Gastrocnemius medialis (tissue), 4 donors: ENCODE measurements around the gene WASHC2A. TPM values are rescaled to one million over a fixed set of nuclear protein-coding genes. Genes with fewer than 3 reads are reported as not detected.
"Not testable (repeated sequence)": the region's sequence is repeated elsewhere in the genome, so short reads cannot be mapped to it uniquely, and the experiment has no call there.

Experiments used
- ATAC-seq, 2 donors: fragments of 150-250 bp; one replicate each; pipeline ENCODE4 v1.9.1; 2016
- DNase-seq, 2 donors: peaks; one replicate each; pipeline ENCODE4 v3.0.0-alpha.2; 2019
- H3K27ac ChIP-seq, 4 donors: fragments of 200-600 bp; sonication (generic); 1 replicate in 1 of 4; 2 replicates in 3 of 4; pipeline ENCODE4 v1.5.1; 2016 to 2018; ENCODE audit warnings: mild to moderate bottlenecking in 2 of 4, moderate library complexity in 1 of 4
- H3K27me3 ChIP-seq, 3 donors: fragments of 200-600 bp; sonication (generic) in 2 of 3; 1 replicate in 1 of 3; 2 replicates in 2 of 3; pipeline versions ENCODE4 v1.5.1 to v1.6.0; 2016 to 2019; ENCODE audit warnings: mild to moderate bottlenecking in 1 of 3, moderate library complexity in 1 of 3
- H3K36me3 ChIP-seq, 2 donors: fragments of 200-600 bp; sonication (generic) in 1 of 2; one replicate each; pipeline ENCODE4 v1.5.1; 2017 to 2018
- H3K4me1 ChIP-seq, 2 donors: fragments of 200-600 bp; sonication (generic) in 1 of 2; one replicate each; pipeline ENCODE4 v1.5.1; 2016 to 2017; ENCODE audit warnings: mild to moderate bottlenecking in 2 of 2
- H3K4me3 ChIP-seq, 4 donors: fragments of 200-600 bp; sonication (generic) in 3 of 4; 1 replicate in 1 of 4; 2 replicates in 3 of 4; pipeline ENCODE4 v1.5.1; 2016 to 2019; ENCODE audit warnings: mild to moderate bottlenecking in 2 of 4
- H3K9me3 ChIP-seq, 3 donors: fragments of 200-600 bp; sonication (generic) in 2 of 3; 1 replicate in 1 of 3; 2 replicates in 2 of 3; pipeline ENCODE4 v1.5.1; 2016 to 2019
- CTCF ChIP-seq, 5 experiments: fragments of 450-650 bp in 3 of 5; fragments of 200-600 bp in 2 of 5; sonication (generic) in 2 of 5; IDR thresholded peaks in 4 of 5; conservative IDR thresholded peaks in 1 of 5; 1 replicate in 4 of 5; 2 replicates in 1 of 5; pipeline ENCODE4 v1.5.1; 2016 to 2019; ENCODE audit warnings: antibody characterized with exemption in 5 of 5, mild to moderate bottlenecking in 3 of 5, moderate library complexity in 3 of 5
- POLR2A ChIP-seq, 2 donors: fragments of 450-650 bp; IDR thresholded peaks; one replicate each; pipeline ENCODE4 v1.6.1; 2017; ENCODE audit warnings: antibody characterized with exemption in 2 of 2, mild to moderate bottlenecking in 2 of 2, moderate library complexity in 2 of 2
- in situ Hi-C, 4 donors: fragments of 200-750 bp; cut with MboI; loops; one replicate each; pipeline versions ENCODE4 v1.15.0 to v1.8.0; 2017; ENCODE audit warnings: low sequenced_read_pairs in 4 of 4
- intact Hi-C: fragments of 100-400 bp; cut with DNase I; formaldehyde crosslinking; loops from one replicate; pipeline ENCODE4 v1.15.1; 2023; ENCODE audit warnings: low total_unique reads
- total RNA-seq, 4 donors: library from RNA; depleted of rRNA; stranded (reverse); fragments of >200 nt; gene quantifications; one replicate each; pipeline versions ENCODE4 v1.1.0 to v1.2.3, GENCODE V29; 2016

Gene WASHC2A
- total RNA-seq, 4 donors from 2014 or later: 19.7 to 24.9 (median 22.3) TPM

- ATAC-seq: no peak
- H3K27me3 ChIP-seq: peaks cover 0 to 4% (median 0%) of the 10 kb centered on the region in 3 donors
- H3K36me3 ChIP-seq: no peaks in the 10 kb centered on the region
Measured at GRCh38 chr10:50027195-50027594, 40.6 kb upstream of the WASHC2A start.

GRCh38 chr10:50033481-50033880 lies 34.3 kb upstream of the WASHC2A start:
- Histone ChIP-seq H3K9me3 (no peaks in the 10 kb centered on the region), H3K27me3 (no peaks in the 10 kb centered on the region), H3K4me3 (no peak overlapping the region), H3K27ac (no peak overlapping the region), H3K4me1 (no peaks in the 10 kb centered on the region), H3K36me3 (no peaks in the 10 kb centered on the region)
- in situ Hi-C loops (no loop called here), intact Hi-C loops (no loop called here)
- TF ChIP-seq POLR2A (IDR thresholded peaks at IDR 0.05) (no peak), CTCF (IDR thresholded peaks at IDR 0.05 in 4 of 5, conservative IDR thresholded peaks at IDR 0.05 in 1 of 5) (no peak)
- DNase-seq (no peak), ATAC-seq (no peak)

More at GRCh38 chr10:50027195-50027594, 40.6 kb upstream of the WASHC2A start:
- TF ChIP-seq CTCF (IDR thresholded peaks at IDR 0.05 in 4 of 5, conservative IDR thresholded peaks at IDR 0.05 in 1 of 5): no peak
- no peak for TF ChIP-seq POLR2A (IDR thresholded peaks at IDR 0.05)
- H3K9me3 ChIP-seq: no peaks in the 10 kb centered on the region
- in situ Hi-C loops: no loop called here
- no peaks in the 10 kb centered on the region for H3K4me1 ChIP-seq
- intact Hi-C loops: no loop called here
- DNase-seq: no peak
- no peak overlapping the region for H3K4me3 ChIP-seq
- no peak overlapping the region for H3K27ac ChIP-seq

- DNase-seq, H3K36me3 ChIP-seq, H3K4me3 ChIP-seq, intact Hi-C loops, H3K27me3 ChIP-seq, in situ Hi-C loops, ATAC-seq, H3K9me3 ChIP-seq, H3K4me1 ChIP-seq, H3K27ac ChIP-seq: not testable (repeated sequence)
Measured at GRCh38 chr10:50035337-50035736, 32.4 kb upstream of the WASHC2A start.

- Histone ChIP-seq H3K4me3 (no peak overlapping the region), H3K27ac (no peak overlapping the region), H3K9me3 (no peaks in the 10 kb centered on the region), H3K4me1 (no peaks in the 10 kb centered on the region), H3K36me3 (no peaks in the 10 kb centered on the region), H3K27me3 (no peaks in the 10 kb centered on the region)
- in situ Hi-C loops (no loop called here), intact Hi-C loops (no loop called here)
- DNase-seq: no peak
- TF ChIP-seq POLR2A (IDR thresholded peaks at IDR 0.05): no peak
- no peak for TF ChIP-seq CTCF (IDR thresholded peaks at IDR 0.05 in 4 of 5, conservative IDR thresholded peaks at IDR 0.05 in 1 of 5)
- no peak for ATAC-seq
Measured at GRCh38 chr10:50044941-50045664, 22.7 kb upstream of the WASHC2A start.

GRCh38 chr10:50046457-50046856 lies 21.3 kb upstream of the WASHC2A start:
- H3K36me3 ChIP-seq, DNase-seq, H3K27me3 ChIP-seq, in situ Hi-C loops, H3K4me1 ChIP-seq, H3K27ac ChIP-seq, H3K4me3 ChIP-seq, ATAC-seq, H3K9me3 ChIP-seq, intact Hi-C loops: not testable (repeated sequence)

GRCh38 chr10:50047594-50047993 lies 20.2 kb upstream of the WASHC2A start:
- H3K4me1 ChIP-seq, H3K9me3 ChIP-seq, intact Hi-C loops, DNase-seq, ATAC-seq, H3K4me3 ChIP-seq, in situ Hi-C loops, H3K27me3 ChIP-seq, H3K27ac ChIP-seq, H3K36me3 ChIP-seq: not testable (repeated sequence)

GRCh38 chr10:50051995-50052660 lies 15.6 kb upstream of the WASHC2A start:
- H3K36me3 ChIP-seq, intact Hi-C loops, H3K27me3 ChIP-seq, H3K27ac ChIP-seq, H3K4me3 ChIP-seq, in situ Hi-C loops, H3K4me1 ChIP-seq, H3K9me3 ChIP-seq, DNase-seq, ATAC-seq: not testable (repeated sequence)

GRCh38 chr10:50052778-50053376 lies 14.9 kb upstream of the WASHC2A start:
- H3K27me3 ChIP-seq, H3K27ac ChIP-seq, H3K4me1 ChIP-seq, H3K36me3 ChIP-seq, intact Hi-C loops, ATAC-seq, in situ Hi-C loops, H3K9me3 ChIP-seq, DNase-seq, H3K4me3 ChIP-seq: not testable (repeated sequence)
